ENCODE data around the gene ACIN1.

ACIN1 gene

DNA sequence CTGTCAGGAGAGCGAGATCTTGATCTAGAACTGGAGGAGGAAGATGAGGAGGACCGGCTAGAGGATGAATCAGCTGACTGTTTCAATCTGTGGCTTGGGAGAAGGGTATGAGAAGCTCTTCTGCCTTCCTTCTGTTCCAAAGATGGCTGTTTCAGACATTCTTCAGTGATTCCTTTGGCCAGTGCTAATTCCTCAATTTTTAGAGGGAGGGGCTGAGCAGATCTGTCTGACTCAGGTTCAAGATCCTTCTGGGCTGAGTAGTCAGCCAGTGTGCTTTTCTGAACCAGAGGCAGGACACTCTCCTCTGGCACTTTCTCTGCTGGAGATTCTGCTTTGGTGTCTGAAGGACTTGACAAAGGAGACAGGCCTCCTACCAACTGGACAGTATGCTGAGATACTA lies 15.2 kb downstream of the ACIN1 start:
- no peak for DNase-seq

DNA sequence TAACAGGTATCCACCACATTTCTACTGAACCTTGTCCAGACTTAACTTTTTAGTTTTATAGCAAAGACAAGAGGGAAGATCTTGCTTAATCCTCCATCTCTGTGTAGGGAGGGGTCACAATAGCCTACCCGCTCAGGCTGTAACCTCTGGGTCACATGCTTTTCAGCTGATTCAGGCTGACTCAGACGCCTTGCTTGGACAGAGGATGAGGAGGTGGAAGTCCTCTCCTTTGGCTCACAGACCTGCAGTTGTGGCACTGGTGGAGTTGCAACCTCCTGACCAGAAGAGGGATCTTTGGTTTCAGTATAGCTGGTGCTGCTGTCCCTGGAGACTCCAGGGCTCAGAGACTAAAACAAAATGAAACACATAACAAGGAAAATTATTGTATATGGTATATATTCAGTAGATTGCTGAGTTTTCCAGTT lies 16.2 kb downstream of the ACIN1 start:
- DNase-seq: no peak

DNA sequence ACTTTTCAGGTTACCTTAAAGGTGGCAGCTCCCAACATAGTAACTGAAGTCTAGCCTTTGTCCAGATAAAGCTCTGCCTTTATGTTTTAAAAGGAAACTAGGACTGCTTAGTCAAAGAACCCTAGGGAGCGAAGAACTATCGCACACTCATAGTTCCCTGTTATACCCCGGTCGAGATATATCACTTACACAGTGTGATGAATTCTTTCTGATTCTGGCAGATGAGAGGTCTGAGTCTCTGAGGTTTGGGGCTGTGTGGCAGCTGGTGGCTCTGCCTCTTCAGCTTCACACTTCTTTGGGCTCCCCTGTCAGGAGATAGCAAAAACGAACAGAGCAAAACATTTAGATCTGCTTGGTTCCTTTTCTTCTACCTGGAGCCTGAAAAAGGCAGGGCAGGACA lies 17.0 kb downstream of the ACIN1 start:
- no peak for DNase-seq

DNA sequence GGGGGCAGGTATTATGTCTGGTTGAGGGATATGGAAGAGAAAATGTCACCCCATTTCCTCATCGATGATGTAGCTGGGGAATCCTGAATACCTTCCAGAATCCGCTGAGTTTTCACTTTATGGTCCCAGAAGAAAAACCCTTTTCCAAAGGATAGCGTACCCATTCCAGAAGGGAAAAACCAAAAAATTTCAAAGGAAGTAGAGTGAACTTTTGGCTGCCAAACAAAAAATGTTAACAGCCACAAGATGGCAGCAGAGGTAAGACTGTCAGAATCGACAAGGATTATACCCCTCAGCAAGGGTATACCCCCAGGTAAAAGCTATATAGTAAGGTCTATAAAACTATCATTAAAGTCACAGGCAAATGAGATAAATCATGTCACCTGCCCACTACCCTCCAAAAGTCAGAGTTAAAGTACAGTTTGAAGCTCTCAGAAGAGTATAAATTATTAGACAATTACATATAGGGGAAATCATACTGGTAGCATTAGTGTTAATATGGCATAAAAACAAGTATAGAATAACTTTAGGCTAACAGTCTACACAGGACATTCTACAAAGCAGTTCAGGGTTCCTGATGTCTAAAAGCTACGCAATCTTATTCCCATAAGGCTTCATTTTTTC lies 18.0 kb downstream of the ACIN1 start:
- DNase-seq: no peak

DNA sequence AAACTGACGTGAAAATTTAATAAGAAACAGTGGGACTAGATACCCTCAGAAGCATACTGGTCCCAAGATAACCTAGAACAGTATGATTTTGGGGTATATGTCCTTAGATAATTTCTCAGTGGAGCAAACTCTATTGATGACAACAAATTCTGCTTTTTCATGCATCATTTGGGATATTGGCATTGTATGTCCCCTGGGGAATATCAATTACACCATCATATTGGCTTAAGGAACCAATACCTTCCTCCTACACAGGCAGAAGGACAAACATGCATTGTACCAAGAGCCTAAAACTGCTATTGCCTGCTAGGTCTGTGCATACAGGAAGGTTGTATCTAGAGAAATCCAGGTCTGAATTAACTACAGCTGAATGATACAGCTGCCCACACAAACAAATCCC lies 20.0 kb downstream of the ACIN1 start:
- no peak for DNase-seq

DNA sequence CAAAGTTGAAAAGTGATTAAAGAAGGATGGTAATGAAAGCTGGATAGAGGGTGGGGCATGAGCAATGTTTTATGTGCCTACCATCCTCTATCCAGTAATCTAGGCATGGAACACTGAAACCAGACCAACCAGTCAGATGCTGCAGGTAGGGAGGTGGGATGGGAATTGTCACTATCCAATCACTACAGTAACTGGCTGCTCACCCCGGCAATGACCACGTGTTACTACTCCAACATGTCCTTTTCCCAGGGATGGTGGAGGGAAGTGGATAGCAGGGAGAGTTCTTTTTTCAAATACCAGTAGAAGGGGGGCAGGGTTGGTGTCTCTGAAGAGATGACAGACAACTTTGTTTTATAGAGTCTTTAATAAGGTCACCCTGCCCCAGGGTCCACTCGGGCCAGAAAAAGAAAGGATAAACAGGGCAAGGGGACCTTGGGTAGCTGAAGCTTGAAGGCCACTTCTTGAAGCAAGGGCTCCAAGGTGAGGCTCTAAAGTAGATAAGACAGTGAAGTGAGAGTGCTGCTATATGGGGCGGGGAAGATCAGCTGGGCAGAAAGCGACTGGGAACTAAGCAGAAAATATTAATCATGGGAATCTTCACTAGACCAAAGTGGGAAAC lies 22.9 kb downstream of the ACIN1 start:
- DNase-seq: no peak

DNA sequence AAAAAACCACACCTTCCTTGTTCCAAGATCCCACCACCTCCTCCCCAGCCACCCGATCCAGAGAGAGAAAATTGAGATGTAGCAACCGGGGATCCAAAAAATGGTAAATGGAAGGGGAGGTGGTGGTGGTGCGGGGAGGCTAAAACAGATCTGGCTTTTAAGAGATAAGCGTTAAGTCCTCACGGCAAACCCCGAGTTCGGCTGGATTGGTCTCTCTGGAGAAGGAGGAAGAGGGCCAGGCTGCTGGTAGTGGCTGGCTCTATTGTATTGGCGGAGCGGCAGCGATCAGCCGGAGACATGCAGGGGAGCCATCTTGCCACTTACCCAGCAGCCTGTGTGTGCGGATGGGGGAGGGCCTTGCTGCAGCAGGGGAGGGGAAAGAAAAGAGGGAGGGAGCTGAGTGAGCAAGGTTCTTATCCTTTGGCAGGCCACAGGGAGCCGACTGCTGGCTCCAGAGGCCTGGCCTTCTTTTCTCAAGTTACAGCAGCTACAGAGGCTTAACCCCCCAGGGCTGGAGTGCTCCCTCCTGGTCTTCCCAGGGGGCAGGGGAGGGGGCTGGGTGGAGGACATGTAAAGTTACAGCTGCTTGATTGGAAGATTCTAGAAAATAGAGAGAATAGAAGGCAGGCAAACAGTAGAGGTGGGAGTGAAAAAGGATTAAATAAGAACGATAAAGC lies 23.6 kb downstream of the ACIN1 start:
- no peak for DNase-seq

DNA sequence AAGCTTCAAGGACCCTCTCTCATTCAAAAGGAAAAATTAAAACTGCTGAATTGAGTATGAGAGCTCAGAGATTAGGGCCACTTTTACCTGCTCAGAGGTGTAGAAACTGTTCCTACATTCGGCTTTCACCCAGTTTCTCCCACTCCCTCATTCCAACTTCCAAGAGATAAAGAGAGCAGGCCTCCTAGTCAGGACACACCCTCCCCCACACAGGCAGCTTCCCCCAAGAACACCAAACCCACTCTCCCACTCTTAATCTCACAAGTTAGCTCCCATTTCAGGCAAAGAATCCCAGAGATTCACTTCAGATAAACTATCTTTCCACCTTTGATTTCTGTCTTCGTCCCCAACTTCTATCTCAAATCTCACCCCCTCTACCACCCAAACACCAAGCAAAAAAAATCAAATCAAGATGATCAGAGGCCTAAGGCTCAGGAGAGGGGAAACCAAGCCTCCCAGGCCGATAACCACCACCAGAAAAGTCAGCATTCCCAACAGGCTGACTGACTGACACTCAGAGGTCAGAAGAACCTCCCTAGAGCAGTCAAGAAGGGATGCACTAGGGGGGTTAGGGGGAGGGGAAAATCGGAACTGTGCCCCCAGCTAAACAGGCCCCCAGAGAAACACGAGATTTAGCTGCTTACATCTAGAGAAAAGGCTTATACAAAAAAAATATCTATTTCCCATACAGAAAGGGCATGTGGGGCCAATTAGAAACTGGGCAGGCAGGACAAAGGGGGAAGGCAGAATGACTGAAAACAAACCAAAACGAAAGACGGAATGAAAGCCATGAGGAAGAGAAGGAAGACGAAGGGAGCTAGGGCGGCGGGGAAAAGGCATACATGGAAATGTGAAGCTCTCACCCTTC lies 24.4 kb downstream of the ACIN1 start:
- DNase-seq: no peak

DNA sequence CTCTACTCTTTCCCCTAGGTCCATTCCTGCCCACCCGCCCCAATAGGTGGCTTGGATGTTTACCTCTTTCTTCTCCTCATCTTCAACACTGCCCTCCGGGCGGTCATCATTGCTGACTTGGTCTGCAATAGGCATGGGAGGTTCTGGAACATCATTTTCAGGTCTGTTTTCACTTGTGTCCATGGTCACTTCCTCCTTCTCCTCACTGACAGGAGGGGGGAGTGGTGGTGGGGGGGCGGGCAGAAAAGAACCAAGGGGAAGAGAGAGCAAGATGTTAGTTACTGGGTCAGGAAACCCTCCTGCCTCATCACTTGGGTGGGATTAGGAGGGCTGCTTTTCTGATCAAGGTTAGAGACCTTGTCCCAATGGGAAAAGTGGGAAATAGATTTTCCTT lies 25.5 kb downstream of the ACIN1 start:
- DNase-seq: no peak

DNA sequence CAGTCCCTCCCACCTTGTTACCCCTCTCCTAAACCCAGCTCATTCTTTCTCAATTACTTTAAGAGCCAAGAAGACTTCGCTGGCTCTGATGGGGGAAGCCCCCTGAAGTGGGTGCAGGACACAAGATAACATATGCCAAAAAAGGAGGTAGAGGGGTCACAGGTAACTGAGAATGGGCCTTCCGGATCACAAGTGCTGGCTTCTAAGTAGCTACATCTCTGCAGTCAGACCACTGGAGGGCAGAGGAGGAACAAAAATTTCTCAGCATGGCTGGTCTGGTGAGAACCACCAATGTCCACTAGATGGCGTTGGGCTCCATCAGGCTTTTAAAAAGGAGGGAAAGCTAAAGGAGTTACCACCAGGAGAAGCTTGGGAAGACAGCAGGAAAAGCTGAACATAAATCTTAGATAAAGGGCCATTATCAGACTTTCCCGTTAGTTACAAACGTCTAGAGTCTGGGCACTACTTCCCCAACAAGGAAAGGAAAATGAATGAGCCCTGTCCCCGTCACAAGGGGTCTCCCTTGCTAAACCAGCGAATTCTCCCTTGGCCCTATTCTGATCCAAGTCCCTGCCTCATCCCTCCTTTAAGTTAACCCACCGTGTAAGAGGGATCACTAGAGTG lies 26.0 kb downstream of the ACIN1 start:
- no peak for DNase-seq

DNA sequence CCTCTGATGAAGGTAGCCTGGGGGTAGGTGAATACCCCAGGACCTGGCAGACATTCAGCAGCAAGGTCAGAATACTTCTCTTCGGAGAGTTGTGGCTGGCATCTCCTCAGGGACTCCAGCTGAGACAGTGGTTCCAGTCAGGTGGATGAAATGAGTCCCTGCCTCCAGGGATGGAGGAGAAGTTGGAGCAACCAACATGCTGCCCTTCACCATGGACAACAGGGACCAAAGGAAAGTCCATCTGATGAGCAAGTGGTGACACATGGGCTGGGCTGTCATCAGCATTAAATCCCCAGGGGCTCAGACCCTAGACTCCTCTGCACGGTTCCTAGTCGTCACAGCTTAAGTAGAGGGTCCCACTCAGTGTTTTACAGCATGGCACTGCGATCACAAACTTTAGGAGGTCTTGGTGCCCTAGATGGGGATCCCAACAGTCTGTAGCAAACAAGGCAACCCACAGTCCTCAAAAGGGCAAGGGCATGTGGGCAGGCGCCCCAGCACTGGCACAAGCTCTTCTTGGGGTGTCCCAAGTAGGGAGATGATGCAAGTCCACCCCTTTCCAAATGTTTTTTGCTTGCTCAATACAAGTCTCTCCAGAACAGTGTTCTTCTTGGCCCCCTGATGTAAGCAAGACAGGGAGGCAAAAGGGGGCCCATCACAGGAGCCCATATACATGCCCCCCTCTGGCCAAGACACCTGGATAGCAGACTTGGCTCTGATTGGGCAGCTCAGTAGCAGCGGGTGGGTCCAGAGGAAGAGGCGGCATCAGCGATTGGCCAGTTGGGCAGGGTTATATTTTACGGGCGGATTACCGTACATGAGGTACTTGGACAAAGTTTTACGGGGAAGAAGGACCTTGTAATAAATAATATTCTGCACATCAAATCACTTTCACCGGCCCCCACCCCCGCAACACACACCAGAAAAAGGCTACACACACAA lies 26.8 kb downstream of the ACIN1 start:
- DNase-seq: no peak

DNA sequence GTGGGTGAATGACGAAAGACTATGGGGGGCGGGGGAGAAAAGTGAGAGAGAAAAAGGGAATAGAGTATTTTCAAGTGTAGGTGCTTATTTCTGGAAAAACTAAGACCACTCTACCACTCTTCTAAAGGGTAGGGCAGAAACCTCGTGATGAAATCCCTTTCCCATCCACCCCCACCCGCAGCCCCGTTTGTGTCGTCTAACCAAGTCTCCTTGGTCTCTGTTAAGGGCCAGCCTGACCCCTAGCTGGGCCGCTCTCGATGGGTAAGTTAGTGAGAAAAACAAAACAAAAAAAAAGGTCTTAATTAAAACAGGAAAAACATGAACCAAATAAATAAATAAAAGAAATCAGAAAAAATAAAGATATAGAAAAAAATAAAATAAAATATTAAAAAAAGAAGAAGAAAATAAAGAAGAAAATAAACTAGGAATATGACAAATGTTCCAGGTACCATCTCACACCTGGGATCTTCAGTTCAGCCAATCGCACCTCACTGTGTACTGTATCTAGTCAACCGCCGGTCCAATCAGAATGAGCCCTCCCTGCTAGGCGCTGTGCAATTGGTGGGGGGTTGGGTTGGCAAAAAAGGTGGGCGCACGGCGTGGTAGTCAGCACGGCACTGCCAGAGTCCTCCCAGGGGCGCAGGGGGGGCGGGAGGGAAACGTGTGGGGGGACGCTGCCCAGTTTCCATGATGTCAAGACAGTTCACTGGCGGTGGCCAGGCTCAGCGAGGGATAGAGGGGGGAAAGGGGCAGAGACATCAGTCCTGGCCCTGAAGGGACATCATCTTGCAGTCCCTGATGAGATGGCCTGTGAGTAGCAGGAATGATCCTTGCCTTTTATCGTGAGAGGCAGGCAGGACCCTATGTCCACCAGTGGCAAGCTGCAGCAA lies 27.8 kb downstream of the ACIN1 start:
- no peak for DNase-seq

DNA sequence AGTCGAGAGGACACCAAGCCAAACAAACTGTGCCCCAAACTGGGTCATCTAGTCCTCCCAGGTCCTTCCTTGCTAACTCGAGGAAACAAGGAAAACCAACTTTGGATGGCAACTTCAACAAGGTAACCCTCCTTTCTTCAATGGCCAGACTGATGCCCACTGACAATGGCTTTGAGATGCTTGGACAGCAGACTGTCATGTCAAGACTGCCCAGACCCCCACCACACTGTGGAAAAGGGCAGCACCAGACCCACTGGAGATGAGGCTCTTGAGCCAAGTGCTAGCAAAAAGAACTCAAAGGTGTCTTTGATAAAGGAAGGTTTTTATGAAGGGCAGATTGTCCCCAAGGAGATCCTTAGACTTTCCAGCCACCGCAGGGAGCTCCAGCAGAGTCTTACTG lies 28.6 kb downstream of the ACIN1 start:
- no peak for DNase-seq

DNA sequence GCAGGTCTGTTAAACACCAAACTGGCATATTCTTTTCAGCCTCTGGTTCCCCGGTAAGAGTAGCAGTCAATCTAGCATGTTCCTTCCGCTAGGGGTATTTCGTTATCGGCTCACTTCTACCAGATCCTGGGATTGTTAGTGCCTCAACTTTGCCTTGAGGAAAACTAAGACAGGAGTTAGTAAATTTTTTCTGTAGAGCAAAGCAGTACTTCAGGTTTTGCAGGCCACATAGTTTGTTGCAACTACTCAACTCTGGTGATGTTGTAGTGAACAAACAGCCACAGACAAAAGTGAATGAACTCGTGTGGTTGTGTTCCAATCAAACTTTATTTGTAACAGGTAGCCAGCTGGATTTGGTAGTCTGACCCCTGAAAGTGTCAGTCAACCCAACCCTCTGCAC lies 31.3 kb downstream of the ACIN1 start:
- no peak for DNase-seq

DNA sequence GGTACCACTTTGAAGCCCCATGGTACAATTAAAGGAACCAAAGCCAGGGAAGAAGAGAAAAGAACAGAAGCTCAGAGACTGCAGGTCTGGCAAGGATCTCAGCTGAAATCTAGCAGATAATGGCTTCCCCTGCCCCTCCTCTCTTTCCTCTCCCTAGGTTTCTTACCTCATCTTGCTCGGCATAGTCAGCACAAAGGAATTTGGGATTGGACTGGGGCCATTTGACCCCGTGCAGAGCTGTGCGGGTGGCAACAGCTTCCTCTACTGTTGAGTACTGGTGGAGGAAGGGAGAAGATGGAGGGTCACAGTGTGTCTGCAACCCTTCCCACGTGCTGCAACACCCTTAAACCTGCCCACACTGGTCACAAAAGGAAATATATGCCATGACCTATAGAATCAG lies 32.9 kb downstream of the ACIN1 start:
- DNase-seq: no peak

DNA sequence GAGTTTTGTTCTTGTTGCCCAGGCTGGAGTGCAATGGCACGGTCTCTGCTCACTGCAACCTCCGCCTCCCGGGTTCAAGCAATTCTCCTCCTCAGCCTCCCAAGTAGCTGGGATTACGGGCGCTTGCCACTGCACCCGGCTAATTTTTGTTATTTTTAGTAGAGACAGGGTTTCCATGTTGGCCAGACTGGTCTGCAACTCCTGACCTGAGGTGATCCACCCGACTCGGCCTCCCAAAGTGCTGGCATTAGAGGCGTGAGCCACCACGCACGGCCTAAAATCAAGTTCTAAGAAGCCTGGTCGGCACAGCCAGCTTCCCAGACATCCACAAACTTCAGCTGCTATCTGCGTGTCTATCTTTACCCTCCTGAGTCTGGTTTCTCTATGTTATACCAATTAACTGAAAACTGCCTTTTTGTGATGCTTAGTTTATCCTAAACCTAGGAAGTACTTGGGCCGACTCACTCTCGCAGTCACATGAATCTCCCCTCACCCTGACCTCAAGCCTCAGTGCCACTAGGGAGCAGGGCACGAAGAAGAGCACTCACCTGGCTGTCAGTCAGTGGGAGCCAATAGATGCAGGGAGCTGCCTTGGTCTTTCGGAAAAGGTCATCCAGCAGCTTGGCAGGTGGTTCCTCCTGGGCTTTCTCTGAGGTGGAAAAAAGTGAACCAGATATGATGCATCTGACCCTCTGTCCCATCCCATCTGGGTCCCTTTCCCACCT lies 34.2 kb downstream of the ACIN1 start:
- DNase-seq: no peak

DNA sequence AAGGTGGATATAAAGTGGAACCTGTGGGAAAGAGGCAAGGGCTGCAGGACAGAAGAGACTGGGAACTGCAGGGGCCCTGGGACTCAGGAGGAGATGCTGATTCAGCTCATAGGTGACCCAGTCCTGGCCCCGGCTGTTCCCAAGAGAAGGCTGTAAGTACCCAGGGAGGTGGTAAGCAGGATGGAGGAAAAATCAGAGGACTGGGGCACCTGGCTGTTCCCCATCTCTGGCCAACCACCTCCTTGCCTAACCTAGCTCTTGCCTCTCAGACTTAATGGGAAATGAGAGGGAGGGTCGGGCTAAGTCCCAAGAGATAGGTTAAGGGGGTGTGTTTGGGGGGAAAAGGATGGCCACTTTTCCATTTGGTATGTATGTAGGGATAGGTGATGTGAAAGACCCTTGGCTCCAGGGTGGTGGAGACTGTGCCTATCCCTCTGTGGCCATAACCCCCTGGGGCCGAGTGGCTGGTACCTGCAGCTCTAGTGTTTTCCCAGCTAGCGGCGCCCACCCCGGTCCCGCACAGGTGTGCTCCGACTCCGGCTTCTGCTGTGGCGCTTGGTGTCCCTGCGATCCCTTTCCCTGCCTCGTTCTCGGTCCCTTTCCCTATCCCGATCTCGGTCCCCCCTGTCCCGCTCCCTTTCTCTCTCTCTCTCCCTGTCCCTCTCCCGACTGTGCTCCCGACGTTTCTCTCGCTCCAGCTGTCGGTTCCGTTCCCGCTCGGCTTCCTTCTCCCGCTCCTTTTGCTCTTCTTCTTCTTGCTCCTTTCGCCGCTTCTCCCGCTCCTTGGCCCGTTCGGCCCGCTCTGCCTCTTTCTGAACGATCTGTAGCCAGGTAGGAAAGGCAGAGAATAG lies 36.1 kb downstream of the ACIN1 start:
- DNase-seq: no peak

DNA sequence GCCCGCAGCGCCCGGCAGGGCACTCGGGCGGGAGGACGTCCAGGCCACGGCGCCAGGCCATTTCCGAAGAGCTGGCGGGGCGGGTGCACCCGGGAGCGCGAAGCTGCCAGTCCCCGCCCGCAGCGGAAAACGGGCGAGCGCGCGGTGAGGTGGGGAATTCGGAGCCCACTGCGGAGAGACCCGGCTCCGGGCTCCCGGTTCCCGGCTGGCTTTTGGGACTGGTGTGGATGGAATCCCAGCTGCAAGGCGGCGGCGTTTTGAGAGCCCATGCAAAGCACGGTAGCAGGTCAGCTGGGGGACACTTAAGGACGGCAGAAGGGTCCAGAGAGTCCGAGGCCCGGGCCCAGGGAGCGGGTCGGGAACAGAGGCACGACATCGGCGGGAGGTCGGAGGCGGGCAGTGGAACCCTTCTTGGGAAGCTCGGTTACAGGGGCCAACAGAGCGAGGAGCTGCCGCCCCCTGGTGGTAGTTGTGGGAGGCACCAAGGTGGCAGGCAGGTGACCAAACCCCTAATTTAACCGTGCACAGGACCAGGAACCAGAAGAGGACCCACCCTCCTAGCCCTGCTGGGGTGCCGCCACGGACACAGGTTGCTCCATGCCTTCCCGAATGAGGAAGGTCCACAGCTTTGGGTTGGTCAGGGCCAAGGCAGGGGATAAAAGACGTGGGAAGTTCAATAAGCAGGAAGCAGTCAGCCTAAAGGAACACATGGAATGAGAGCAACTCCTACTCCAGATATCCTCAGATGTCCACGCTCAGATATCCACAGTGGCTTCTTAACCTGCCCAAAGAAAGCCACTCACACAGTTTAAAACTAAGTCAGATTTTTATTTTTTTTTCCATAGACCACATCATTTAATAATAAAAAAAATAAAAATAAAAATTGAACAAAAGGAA lies 36.9 kb downstream of the ACIN1 start:
- DNase-seq: no peak
